ENCODE data around the gene ALOX15B. TPM values are rescaled to one million over a fixed set of nuclear protein-coding genes. Genes with fewer than 3 reads are reported as not detected.
A peak's percentile ranks its signal among the peaks of the same experiment; 100 is the strongest.

ALOX15B gene
- total and polyA plus RNA-seq, 2 of the 13 experiments (the other 11 are each of a cell fraction or from before 2014, with no cell fraction given): not detected

DNA sequence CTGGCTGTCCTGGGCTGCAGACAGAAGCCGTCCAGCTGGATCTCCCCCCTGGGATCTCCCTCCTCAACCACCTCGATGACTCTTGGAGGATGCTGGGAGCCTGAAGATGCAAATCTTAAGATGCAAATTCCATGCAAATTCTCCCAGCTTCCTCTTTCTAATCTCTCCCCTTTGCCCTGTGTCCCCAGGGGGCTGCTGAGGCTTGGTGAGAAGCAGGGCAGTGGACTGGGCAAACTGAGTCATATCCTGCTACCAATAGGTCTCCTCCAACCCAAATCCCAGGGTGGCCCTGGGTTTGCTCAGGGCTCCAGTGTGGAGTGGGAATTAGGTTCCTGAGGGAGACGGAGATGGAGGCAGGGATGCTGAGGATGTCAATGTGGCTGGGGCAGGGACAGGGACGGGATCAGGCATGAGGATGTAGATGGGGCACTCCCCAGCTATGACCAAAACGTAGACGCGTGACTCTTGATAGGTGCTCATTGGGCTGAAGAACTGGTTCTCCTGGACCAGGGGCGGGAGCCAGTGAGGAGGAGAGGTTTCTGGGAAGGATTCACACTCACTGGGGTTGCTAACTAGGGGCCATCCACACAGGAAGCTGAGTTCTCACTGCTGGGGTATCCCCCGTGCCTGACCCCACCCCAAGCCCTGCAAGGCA lies 52.3 kb downstream of the ALOX15B start (continued):
- TF ChIP-seq, protein P1, sequence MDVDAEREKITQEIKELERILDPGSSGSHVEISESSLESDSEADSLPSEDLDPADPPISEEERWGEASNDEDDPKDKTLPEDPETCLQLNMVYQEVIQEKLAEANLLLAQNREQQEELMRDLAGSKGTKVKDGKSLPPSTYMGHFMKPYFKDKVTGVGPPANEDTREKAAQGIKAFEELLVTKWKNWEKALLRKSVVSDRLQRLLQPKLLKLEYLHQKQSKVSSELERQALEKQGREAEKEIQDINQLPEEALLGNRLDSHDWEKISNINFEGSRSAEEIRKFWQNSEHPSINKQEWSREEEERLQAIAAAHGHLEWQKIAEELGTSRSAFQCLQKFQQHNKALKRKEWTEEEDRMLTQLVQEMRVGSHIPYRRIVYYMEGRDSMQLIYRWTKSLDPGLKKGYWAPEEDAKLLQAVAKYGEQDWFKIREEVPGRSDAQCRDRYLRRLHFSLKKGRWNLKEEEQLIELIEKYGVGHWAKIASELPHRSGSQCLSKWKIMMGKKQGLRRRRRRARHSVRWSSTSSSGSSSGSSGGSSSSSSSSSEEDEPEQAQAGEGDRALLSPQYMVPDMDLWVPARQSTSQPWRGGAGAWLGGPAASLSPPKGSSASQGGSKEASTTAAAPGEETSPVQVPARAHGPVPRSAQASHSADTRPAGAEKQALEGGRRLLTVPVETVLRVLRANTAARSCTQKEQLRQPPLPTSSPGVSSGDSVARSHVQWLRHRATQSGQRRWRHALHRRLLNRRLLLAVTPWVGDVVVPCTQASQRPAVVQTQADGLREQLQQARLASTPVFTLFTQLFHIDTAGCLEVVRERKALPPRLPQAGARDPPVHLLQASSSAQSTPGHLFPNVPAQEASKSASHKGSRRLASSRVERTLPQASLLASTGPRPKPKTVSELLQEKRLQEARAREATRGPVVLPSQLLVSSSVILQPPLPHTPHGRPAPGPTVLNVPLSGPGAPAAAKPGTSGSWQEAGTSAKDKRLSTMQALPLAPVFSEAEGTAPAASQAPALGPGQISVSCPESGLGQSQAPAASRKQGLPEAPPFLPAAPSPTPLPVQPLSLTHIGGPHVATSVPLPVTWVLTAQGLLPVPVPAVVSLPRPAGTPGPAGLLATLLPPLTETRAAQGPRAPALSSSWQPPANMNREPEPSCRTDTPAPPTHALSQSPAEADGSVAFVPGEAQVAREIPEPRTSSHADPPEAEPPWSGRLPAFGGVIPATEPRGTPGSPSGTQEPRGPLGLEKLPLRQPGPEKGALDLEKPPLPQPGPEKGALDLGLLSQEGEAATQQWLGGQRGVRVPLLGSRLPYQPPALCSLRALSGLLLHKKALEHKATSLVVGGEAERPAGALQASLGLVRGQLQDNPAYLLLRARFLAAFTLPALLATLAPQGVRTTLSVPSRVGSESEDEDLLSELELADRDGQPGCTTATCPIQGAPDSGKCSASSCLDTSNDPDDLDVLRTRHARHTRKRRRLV (CRISPR knock-in tag; IDR thresholded peaks at IDR 0.05): no peak

DNA sequence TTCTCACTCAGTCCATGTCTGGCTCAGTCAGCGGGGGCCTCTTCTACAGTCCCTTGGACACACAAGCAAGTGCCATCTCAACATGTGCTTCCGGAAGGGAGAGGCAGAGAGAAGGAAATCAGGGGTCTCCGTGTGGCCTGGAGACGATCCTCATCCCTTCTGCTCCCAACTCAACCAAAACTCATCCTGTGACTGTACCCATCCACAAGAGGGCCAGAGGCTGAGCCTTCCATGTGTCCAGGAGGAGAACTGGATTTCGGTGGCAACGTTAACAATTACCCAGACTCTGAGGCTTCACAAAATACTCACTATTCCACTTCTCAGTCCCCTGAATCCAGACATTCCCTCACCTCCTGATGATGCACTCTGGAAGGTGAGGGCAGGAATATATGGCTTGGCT lies 56.5 kb downstream of the ALOX15B start:
- in situ Hi-C loops (cut with HindIII; ENCODE audit: extremely low pct_ligation_motif_present, low pct_unique_long_range_greater_than_20kb): no loop called here
- FAIRE-seq (no peak), ATAC-seq (peak; percentile 44; the same call in 2 of the 3 replicates), DNase-seq (ENCODE audit: low spot score) (no peak)
- POLR2A ChIA-PET: no interaction called here
- TF ChIP-seq RAD21 (CRISPR knock-in tag; IDR thresholded peaks at IDR 0.05): no peak
- TF ChIP-seq, protein P2, sequence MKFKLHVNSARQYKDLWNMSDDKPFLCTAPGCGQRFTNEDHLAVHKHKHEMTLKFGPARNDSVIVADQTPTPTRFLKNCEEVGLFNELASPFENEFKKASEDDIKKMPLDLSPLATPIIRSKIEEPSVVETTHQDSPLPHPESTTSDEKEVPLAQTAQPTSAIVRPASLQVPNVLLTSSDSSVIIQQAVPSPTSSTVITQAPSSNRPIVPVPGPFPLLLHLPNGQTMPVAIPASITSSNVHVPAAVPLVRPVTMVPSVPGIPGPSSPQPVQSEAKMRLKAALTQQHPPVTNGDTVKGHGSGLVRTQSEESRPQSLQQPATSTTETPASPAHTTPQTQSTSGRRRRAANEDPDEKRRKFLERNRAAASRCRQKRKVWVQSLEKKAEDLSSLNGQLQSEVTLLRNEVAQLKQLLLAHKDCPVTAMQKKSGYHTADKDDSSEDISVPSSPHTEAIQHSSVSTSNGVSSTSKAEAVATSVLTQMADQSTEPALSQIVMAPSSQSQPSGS (CRISPR knock-in tag; IDR thresholded peaks at IDR 0.05): no peak
- H3K9me3 ChIP-seq (ENCODE audit: low read length): no peaks in the 10 kb centered on the region
- no peaks in the 10 kb centered on the region for H3K79me2 ChIP-seq (ENCODE audit: insufficient read depth, low read length)
- H3K27ac ChIP-seq (ENCODE audit: extremely low read length, insufficient read depth, low read length): no peak overlapping the region
- H3K4me3 ChIP-seq (replicated peaks in 1 of 3; ENCODE audit: insufficient read depth in 1 of 3, low read depth in 2 of 3, low read length in 3 of 3): no peak overlapping the region
- WGBS (ENCODE audit: low lambda C conversion rate): 0% methylated on average over 4 of the region's 6 CpGs
- H3K27me3 ChIP-seq (ENCODE audit: control insufficient read depth in 1 of 2, insufficient read depth in 2 of 2, low read length in 2 of 2): peaks cover 5 to 44% of the 10 kb centered on the region in 2 experiments; a peak in 4 of 5 replicates
- CTCF ChIA-PET (ENCODE audit: low intra/inter-chr PET ratio, low total read pairs): no interaction called here
- no peaks in the 10 kb centered on the region for H4K20me1 ChIP-seq (ENCODE audit: insufficient read depth, low read length)
- H2AFZ ChIP-seq (ENCODE audit: low read length): no peak overlapping the region
- no peak overlapping the region for H3K9ac ChIP-seq (ENCODE audit: insufficient read depth, low read depth, low read length)
- no TSS peak for BruUV-seq (replicated peaks)
- intact Hi-C loops (cut with micrococcal nuclease; ENCODE audit: unreplicated experiment): loop anchor here (2.0 kb wide), 1 partner anchor 23 kb away; the partner anchor contains the start of gene ALOXE3
- no peak overlapping the region for H3K4me2 ChIP-seq (ENCODE audit: low read depth, low read length)
- H3K4me1 ChIP-seq (ENCODE audit: insufficient read depth, low read length): no peaks in the 10 kb centered on the region; the same call in 1 of the 2 replicates
- no peaks in the 10 kb centered on the region for H3K36me3 ChIP-seq (replicated peaks in 1 of 2; ENCODE audit: control insufficient read depth in 1 of 2, insufficient read depth in 2 of 2, low read length in 2 of 2)
